Measurements from ENCODE around the gene RSKR. TPM values are rescaled to one million over a fixed set of nuclear protein-coding genes. Genes with fewer than 3 reads are reported as not detected.

The RSKR gene
- total and polyA plus RNA-seq, 9 of the 15 experiments (the other 6 are each of a cell fraction or from before 2014, with no cell fraction given): 1.4 to 42.3 (median 16.2) TPM

- no peak for TF ChIP-seq ZBTB49 (CRISPR knock-in tag; IDR thresholded peaks at IDR 0.05; ENCODE audit: borderline replicate concordance)
- no peak for TF ChIP-seq PHB (CRISPR knock-in tag; IDR thresholded peaks at IDR 0.05)
- no peak for TF ChIP-seq HLTF (IDR thresholded peaks at IDR 0.05)
- peak in 1 of 3 experiments; percentile 43 for TF ChIP-seq YY1 (IDR thresholded peaks at IDR 0.05; ENCODE audit: borderline replicate concordance in 1 of 3, control insufficient read depth in 1 of 3, extremely low read depth in 1 of 3, insufficient read depth in 3 of 3, insufficient read length in 1 of 3, insufficient replicate concordance in 2 of 3, low read depth in 1 of 3, low read length in 2 of 3)
- TF ChIP-seq CEBPG (CRISPR knock-in tag; IDR thresholded peaks at IDR 0.05): no peak
- no peak for TF ChIP-seq CEBPG (tag; conservative IDR thresholded peaks at IDR 0.05 in 1 of 2, IDR thresholded peaks at IDR 0.05 in 1 of 2)
- 0 out of 2 replicates have a peak, but pooled peaks have one; percentile 25 for TF ChIP-seq CREM (IDR thresholded peaks at IDR 0.05; ENCODE audit: low read depth)
- 0 out of 2 replicates have a peak, but pooled peaks have one; percentile 49 for TF ChIP-seq ZNF76 (CRISPR knock-in tag; IDR thresholded peaks at IDR 0.05; ENCODE audit: borderline replicate concordance)
- TF ChIP-seq HMGXB4 (CRISPR knock-in tag; IDR thresholded peaks at IDR 0.05): 0 out of 2 replicates have a peak, but pooled peaks have one; percentile 26
- no peak for TF ChIP-seq ZNF253 (CRISPR knock-in tag; conservative IDR thresholded peaks at IDR 0.05)
- TF ChIP-seq ZBTB11 (CRISPR knock-in tag; IDR thresholded peaks at IDR 0.05): no peak
- TF ChIP-seq SAFB2 (IDR thresholded peaks at IDR 0.05; ENCODE audit: borderline replicate concordance, low read depth, low read length, severe bottlenecking): no peak
- TF ChIP-seq KLF13 (tag; IDR thresholded peaks at IDR 0.05; ENCODE audit: borderline replicate concordance, low read depth): no peak
- TF ChIP-seq TAF1 (IDR thresholded peaks at IDR 0.05; ENCODE audit: control insufficient read depth, extremely low read depth, insufficient read depth, low read length, severe bottlenecking): peak; percentile 11
- TF ChIP-seq RAD51 (IDR thresholded peaks at IDR 0.05; ENCODE audit: borderline replicate concordance, low read depth): no peak
- TF ChIP-seq NFIX (CRISPR knock-in tag; IDR thresholded peaks at IDR 0.05; ENCODE audit: low read depth): no peak
Observed at GRCh38 chr17:28643983-28644786, 30.2 kb upstream of the RSKR start (continued).

All from K562 (cell line).